ENCODE data around the gene MAPKAP1. TPM values are rescaled to one million over a fixed set of nuclear protein-coding genes. Genes with fewer than 3 reads are reported as not detected.

MAPKAP1 gene
- total RNA-seq, 2 donors from 2014 or later = 54.9 to 70.1 TPM

GRCh38 chr9:125644819-125645507, 62.0 kb downstream of the MAPKAP1 start:
- no peak overlapping the region for H3K27ac ChIP-seq
- no peak for TF ChIP-seq CTCF (IDR thresholded peaks at IDR 0.05)

GRCh38 chr9:125642311-125642710, 64.7 kb downstream of the MAPKAP1 start:
- no peak for TF ChIP-seq CTCF (IDR thresholded peaks at IDR 0.05)
- H3K4me1 ChIP-seq = no peaks in the 10 kb centered on the region
- no peak for DNase-seq
- H3K27me3 ChIP-seq = no peaks in the 10 kb centered on the region
- H3K4me3 ChIP-seq = no peak overlapping the region
- no peak overlapping the region for H3K9ac ChIP-seq (ENCODE audit: low read depth in 2 of 2, low read length in 2 of 2)
- intact Hi-C loops (cut with DNase I) = no loop called here
- no peaks in the 10 kb centered on the region for H3K36me3 ChIP-seq
- H3K27ac ChIP-seq = no peak overlapping the region
- H3K9me3 ChIP-seq = no peaks in the 10 kb centered on the region

More at GRCh38 chr9:125644819-125645507, 62.0 kb downstream of the MAPKAP1 start:
- Histone ChIP-seq H3K27me3 (no peaks in the 10 kb centered on the region), H3K4me1 (no peaks in the 10 kb centered on the region), H3K4me3 (no peak overlapping the region), H3K9ac (ENCODE audit: low read depth in 2 of 2, low read length in 2 of 2) (no peak overlapping the region), H3K36me3 (no peaks in the 10 kb centered on the region), H3K9me3 (no peaks in the 10 kb centered on the region)
- no peak for DNase-seq
- intact Hi-C loops (cut with DNase I) = no loop called here

- no peak overlapping the region for H3K27ac ChIP-seq
- DNase-seq = no peak
- no peak for TF ChIP-seq CTCF (IDR thresholded peaks at IDR 0.05)
- H3K9me3 ChIP-seq = no peaks in the 10 kb centered on the region
- no peaks in the 10 kb centered on the region for H3K36me3 ChIP-seq
- no peak overlapping the region for H3K4me3 ChIP-seq
- intact Hi-C loops (cut with DNase I) = loop anchor here (10.0 kb wide), 1 partner anchor 234 kb away; no protein-coding TSS in a partner anchor
- H3K9ac ChIP-seq (ENCODE audit: low read depth in 2 of 2, low read length in 2 of 2) = no peak overlapping the region
- no peaks in the 10 kb centered on the region for H3K4me1 ChIP-seq
- no peaks in the 10 kb centered on the region for H3K27me3 ChIP-seq
These were observed 68.0 kb downstream of the MAPKAP1 start for GRCh38 chr9:125639057-125639456.

- Histone ChIP-seq H3K9me3 (no peaks in the 10 kb centered on the region), H3K27ac (no peak overlapping the region), H3K9ac (ENCODE audit: low read depth in 2 of 2, low read length in 2 of 2) (no peak overlapping the region), H3K4me3 (no peak overlapping the region), H3K36me3 (no peaks in the 10 kb centered on the region), H3K4me1 (peaks cover 5% of the 10 kb centered on the region), H3K27me3 (no peaks in the 10 kb centered on the region)
- no peak for DNase-seq
- TF ChIP-seq CTCF (IDR thresholded peaks at IDR 0.05) = no peak
- intact Hi-C loops (cut with DNase I) = loop anchor here (10.0 kb wide), 1 partner anchor 234 kb away; no protein-coding TSS in a partner anchor
These were observed 68.6 kb downstream of the MAPKAP1 start for GRCh38 chr9:125638239-125639045.

- no peaks in the 10 kb centered on the region for H3K36me3 ChIP-seq
- no peaks in the 10 kb centered on the region for H3K27me3 ChIP-seq
- peaks cover 16% of the 10 kb centered on the region for H3K4me1 ChIP-seq
- DNase-seq = no peak
- intact Hi-C loops (cut with DNase I) = loop anchor here (10.0 kb wide), 1 partner anchor 232 kb away; no protein-coding TSS in a partner anchor
- H3K4me3 ChIP-seq = no peak overlapping the region
- no peak overlapping the region for H3K9ac ChIP-seq (ENCODE audit: low read depth in 2 of 2, low read length in 2 of 2)
- H3K9me3 ChIP-seq = no peaks in the 10 kb centered on the region
- no peak overlapping the region for H3K27ac ChIP-seq
- no peak for TF ChIP-seq CTCF (IDR thresholded peaks at IDR 0.05)
These were observed 69.8 kb downstream of the MAPKAP1 start for GRCh38 chr9:125637241-125637640.

Data from colonic mucosa (tissue), 4 donors.